GM21360 (cell line): ENCODE data around the gene KIF1B.
"Not testable (repeated sequence)": the region's sequence is repeated elsewhere in the genome, so short reads cannot be mapped to it uniquely, and the experiment has no call there.

Experiments used
- ATAC-seq: cut with Tn5 transposase; IDR thresholded peaks from one replicate; pipeline ENCODE4 v1.9.1; 2021; ENCODE audit warnings: mild to moderate bottlenecking, moderate library complexity; ENCODE audit not compliant: unreplicated experiment

Gene KIF1B

GRCh38 chr1:10424651-10425050 lies 214.3 kb downstream of the KIF1B start:
- no peak for ATAC-seq

DNA sequence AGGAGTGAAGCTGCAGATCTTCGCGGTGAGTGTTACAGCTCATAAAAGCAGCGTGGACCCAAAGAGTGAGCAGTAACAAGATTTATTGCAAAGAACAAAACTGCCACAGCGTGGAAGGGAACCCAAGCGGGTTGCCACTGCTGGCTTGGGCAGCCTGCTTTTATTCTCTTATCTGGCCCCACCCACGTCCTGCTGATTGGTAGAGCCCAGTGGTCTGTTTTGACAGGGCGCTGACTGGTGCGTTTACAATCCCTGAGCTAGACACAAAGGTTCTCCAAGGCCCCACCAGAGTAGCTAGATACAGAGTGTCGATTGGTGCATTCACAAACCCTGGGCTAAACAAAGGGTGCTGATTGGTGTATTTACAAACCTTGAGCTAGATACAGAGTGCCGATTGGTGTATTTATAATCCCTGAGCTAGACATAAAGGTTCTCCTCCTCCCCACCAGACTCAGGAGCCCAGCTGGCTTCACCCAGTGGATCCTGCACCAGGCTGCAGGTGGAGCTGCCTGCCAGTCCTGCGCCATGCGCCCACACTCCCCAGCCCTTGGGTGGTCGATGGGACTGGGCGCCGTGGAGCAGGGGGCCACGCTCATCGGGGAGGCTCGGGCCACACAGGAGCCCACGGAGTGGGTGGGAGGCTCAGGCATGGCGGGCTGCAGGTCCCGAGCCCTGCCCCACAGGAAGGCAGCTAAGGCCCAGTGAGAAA lies 215.6 kb downstream of the KIF1B start:
- not testable (repeated sequence) for ATAC-seq

DNA sequence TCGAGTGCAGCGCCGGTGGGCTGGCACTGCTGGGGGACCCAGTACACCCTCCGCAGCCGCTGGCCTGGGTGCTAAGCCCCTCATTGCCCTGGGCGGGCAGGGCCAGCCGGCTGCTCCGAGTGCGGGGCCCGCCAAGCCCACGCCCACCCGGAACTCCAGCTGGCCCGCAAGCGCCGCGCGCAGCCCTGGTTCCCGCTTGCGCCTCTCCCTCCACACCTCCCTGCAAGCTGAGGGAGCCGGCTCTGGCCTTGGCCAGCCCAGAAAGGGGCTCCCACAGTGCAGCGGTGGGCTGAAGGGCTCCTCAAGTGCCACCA lies 216.1 kb downstream of the KIF1B start:
- not testable (repeated sequence) for ATAC-seq

DNA sequence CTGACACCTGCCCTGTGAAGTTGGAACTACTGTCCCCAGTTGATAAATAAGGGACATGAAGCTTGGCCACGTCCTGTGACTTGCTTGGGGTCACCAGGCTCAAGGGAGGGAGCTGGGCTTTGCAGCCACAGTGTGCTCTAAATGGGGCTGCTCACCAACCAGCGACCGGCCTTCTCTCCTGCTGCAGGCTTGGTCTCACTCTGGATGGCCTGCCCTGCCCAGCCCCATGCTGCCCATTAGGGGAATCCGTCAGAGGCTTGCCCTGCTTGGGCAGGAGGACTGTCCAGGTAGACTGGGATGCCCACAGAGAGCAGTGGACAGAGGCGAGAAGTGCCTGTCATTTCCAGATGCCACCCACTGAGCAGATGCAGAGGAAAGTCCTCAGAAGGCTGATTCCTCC lies 218.6 kb downstream of the KIF1B start:
- ATAC-seq, result no peak

GRCh38 chr1:10429868-10430215 lies 219.5 kb downstream of the KIF1B start:
- no peak for ATAC-seq

GRCh38 chr1:10430216-10431069 lies 220.1 kb downstream of the KIF1B start, which contains the start of gene CENPS:
Gene CENPS, plus strand, starts transcription at chr1:10430433. Its CDS starts 85 bp downstream, at chr1:10430518.
- ATAC-seq, result peak; percentile 69
